ENCODE results near the gene LYRM9.

- TF ChIP-seq CTCF (IDR thresholded peaks at IDR 0.05) (no peak), POLR2A (IDR thresholded peaks at IDR 0.05) (no peak), EP300 (IDR thresholded peaks at IDR 0.05) (no peak), POLR2AphosphoS5 (IDR thresholded peaks at IDR 0.05) (no peak)
Observed at GRCh38 chr17:27848931-27849330, 44.2 kb downstream of the LYRM9 start.

Data from sigmoid colon (tissue), 4 donors.